Upper lobe of left lung (tissue), 6 donors: ENCODE data around the gene TNPO1. TPM values are rescaled to one million over a fixed set of nuclear protein-coding genes. Genes with fewer than 3 reads are reported as not detected.

Experiments used
- ATAC-seq, 2 donors: fragments of 200-7000 bp; cut with Tn5 transposase; one replicate each; pipeline ENCODE4 v1.9.1; 2022; ENCODE audit warnings: mild to moderate bottlenecking in 2 of 2, moderate library complexity in 2 of 2; ENCODE audit not compliant: low FRiP score in 2 of 2
- DNase-seq, 2 donors: peaks; one replicate each; pipeline ENCODE4 v3.0.0-alpha.2; 2019 to 2020
- H3K27ac ChIP-seq, 4 donors: fragments of 200-600 bp; sonication (generic); one replicate each; pipeline ENCODE4 v1.5.1; 2016 to 2019
- H3K27me3 ChIP-seq, 4 donors: fragments of 200-600 bp; sonication (generic); one replicate each; pipeline ENCODE4 v1.5.1; 2017 to 2019
- H3K36me3 ChIP-seq, 4 donors: fragments of 200-600 bp; sonication (generic); one replicate each; pipeline ENCODE4 v1.5.1; 2016 to 2019
- H3K4me1 ChIP-seq, 4 donors: fragments of 200-600 bp; sonication (generic); one replicate each; pipeline ENCODE4 v1.5.1; 2018 to 2019
- H3K4me3 ChIP-seq, 4 donors: fragments of 200-600 bp; sonication (generic); one replicate each; pipeline ENCODE4 v1.5.1; 2017 to 2019; ENCODE audit warnings: mild to moderate bottlenecking in 2 of 4, moderate library complexity in 1 of 4
- H3K9me3 ChIP-seq, 4 donors: fragments of 200-600 bp; sonication (generic); one replicate each; pipeline ENCODE4 v1.5.1; 2018 to 2019
- CTCF ChIP-seq, 6 experiments: fragments of 450-650 bp in 4 of 6; fragments of 200-600 bp in 2 of 6; sonication (generic) in 2 of 6; IDR thresholded peaks; one replicate each; pipeline ENCODE4 v1.5.1; 2016 to 2019; ENCODE audit warnings: antibody characterized with exemption in 6 of 6
- EP300 ChIP-seq, 4 donors: sonication (generic); formaldehyde crosslinking; IDR thresholded peaks; one replicate each; pipeline ENCODE4 v1.5.1; 2017; ENCODE audit warnings: antibody characterized with exemption in 4 of 4, control low read depth in 2 of 4
- POLR2A ChIP-seq, 4 donors: fragments of 450-650 bp; IDR thresholded peaks; one replicate each; pipeline ENCODE4 v1.5.1; 2016 to 2017; ENCODE audit warnings: antibody characterized with exemption in 4 of 4, mild to moderate bottlenecking in 2 of 4
- POLR2AphosphoS5 ChIP-seq, 2 donors: sonication (generic); formaldehyde crosslinking; IDR thresholded peaks; one replicate each; pipeline ENCODE4 v1.5.1; 2017; ENCODE audit warnings: antibody characterized with exemption in 2 of 2
- WGBS, 2 donors: methylation state at CpG; one replicate each; pipeline ENCODE4 v1.1.5; 2017 to 2018; 5-methylcytosine and 5-hydroxymethylcytosine counted together
- total RNA-seq, 6 donors: library from RNA; depleted of rRNA in 4 of 6; stranded (reverse); fragments of >200 nt in 4 of 6; gene quantifications; one replicate each; pipeline versions ENCODE4 v1.1.0 to v1.2.1, GENCODE V29; 2016 to 2021
- donor health status: DM: no; HTN: no; CAD: no; lungs with moderate emphysema.
- donor health status: DM: no; HTN: yes; CAD: no; lungs with severe emphysema.

TNPO1 gene
- total RNA-seq, 6 donors from 2014 or later = 39.5 to 150 (median 70.9) TPM

- H3K4me3 ChIP-seq = peak overlapping the region; percentile 15 to 96 (median 76)
- H3K4me1 ChIP-seq = peaks cover 41 to 68% (median 60%) of the 10 kb centered on the region in 4 donors
- H3K27me3 ChIP-seq = no peaks in the 10 kb centered on the region
- ATAC-seq (peak; percentile 74 to 90), DNase-seq (peak; percentile 84 to 91)
- H3K36me3 ChIP-seq = no peaks in the 10 kb centered on the region
- H3K9me3 ChIP-seq = no peaks in the 10 kb centered on the region
- TF ChIP-seq CTCF (IDR thresholded peaks at IDR 0.05) (no peak), POLR2AphosphoS5 (IDR thresholded peaks at IDR 0.05) (no peak), POLR2A (IDR thresholded peaks at IDR 0.05) (peak in 1 of 4 donors; percentile 74), EP300 (IDR thresholded peaks at IDR 0.05) (peak in 1 of 4 donors; percentile 7)
- H3K27ac ChIP-seq = peak overlapping the region; percentile 97 to 100 (median 98)
- WGBS, 2 donors = 3% methylated on average over 21 to 33 of the region's 33 CpGs
These were observed 138.8 kb downstream of the TNPO1 start for GRCh38 chr5:72955143-72955767.

- DNase-seq (peak; percentile 100), ATAC-seq (peak; percentile 98)
- H3K27ac ChIP-seq = peak within 1 kb of the TSS; percentile 97 to 100 (median 98)
- H3K4me1 ChIP-seq = peaks cover 41 to 71% (median 60%) of the 10 kb centered on the region in 4 donors
- no peaks in the 10 kb centered on the region for H3K36me3 ChIP-seq
- H3K27me3 ChIP-seq = no peaks in the 10 kb centered on the region
- WGBS, 2 donors = 0% methylated on average over 1 to 35 of the region's 64 CpGs
- H3K9me3 ChIP-seq = no peaks in the 10 kb centered on the region
- TF ChIP-seq POLR2A (IDR thresholded peaks at IDR 0.05) = peak in 2 of 4 donors; percentile 68 to 95
- TF ChIP-seq POLR2AphosphoS5 (IDR thresholded peaks at IDR 0.05) = peak; percentile 77 to 80
- TF ChIP-seq EP300 (IDR thresholded peaks at IDR 0.05) = no peak
- peak; percentile 82 to 98 (median 96) for TF ChIP-seq CTCF (IDR thresholded peaks at IDR 0.05)
- H3K4me3 ChIP-seq = peak within 1 kb of the TSS; percentile 48 to 96 (median 76)
These were observed 139.4 kb downstream of the TNPO1 start, which contains the start of gene FCHO2 for GRCh38 chr5:72955768-72956323. FCHO2 (plus strand) TSS chr5:72956041; CDS start chr5:72956097, 56 bp downstream.

- DNase-seq (peak; percentile 56 to 91), ATAC-seq (peak in 1 of 2 donors; percentile 69)
- Histone ChIP-seq H3K4me1 (peaks cover 36 to 64% (median 55%) of the 10 kb centered on the region in 4 donors), H3K27me3 (no peaks in the 10 kb centered on the region), H3K36me3 (no peaks in the 10 kb centered on the region), H3K4me3 (peak overlapping the region; percentile 48 to 96 (median 76)), H3K9me3 (no peaks in the 10 kb centered on the region), H3K27ac (peak overlapping the region; percentile 97 to 100 (median 98))
- TF ChIP-seq POLR2AphosphoS5 (IDR thresholded peaks at IDR 0.05) (peak in 1 of 2 donors; percentile 8), CTCF (IDR thresholded peaks at IDR 0.05) (no peak)
- 0 to 1% methylated on average over 10 to 34 of the region's 51 CpGs for WGBS, 2 donors
These were observed 140.1 kb downstream of the TNPO1 start for GRCh38 chr5:72956324-72957140.

- H3K4me3 ChIP-seq = peak overlapping the region; percentile 48 to 96 (median 76)
- TF ChIP-seq CTCF (IDR thresholded peaks at IDR 0.05) (no peak), EP300 (IDR thresholded peaks at IDR 0.05) (no peak), POLR2A (IDR thresholded peaks at IDR 0.05) (no peak), POLR2AphosphoS5 (IDR thresholded peaks at IDR 0.05) (no peak)
- no peak for ATAC-seq
- peaks cover 36 to 60% (median 49%) of the 10 kb centered on the region in 4 donors for H3K4me1 ChIP-seq
- DNase-seq = no peak
- WGBS, 2 donors = 69 to 77% methylated on average over 1 of the region's 1 CpG
- H3K27ac ChIP-seq = peak overlapping the region; percentile 97 to 100 (median 98)
- no peaks in the 10 kb centered on the region for H3K36me3 ChIP-seq
- H3K9me3 ChIP-seq = no peaks in the 10 kb centered on the region
- H3K27me3 ChIP-seq = no peaks in the 10 kb centered on the region
These were observed 140.9 kb downstream of the TNPO1 start for GRCh38 chr5:72957337-72957736.
